ENCODE data around the gene CST2.
"Not testable (repeated sequence)": the region's sequence is repeated elsewhere in the genome, so short reads cannot be mapped to it uniquely, and the experiment has no call there.

Gene CST2

DNA sequence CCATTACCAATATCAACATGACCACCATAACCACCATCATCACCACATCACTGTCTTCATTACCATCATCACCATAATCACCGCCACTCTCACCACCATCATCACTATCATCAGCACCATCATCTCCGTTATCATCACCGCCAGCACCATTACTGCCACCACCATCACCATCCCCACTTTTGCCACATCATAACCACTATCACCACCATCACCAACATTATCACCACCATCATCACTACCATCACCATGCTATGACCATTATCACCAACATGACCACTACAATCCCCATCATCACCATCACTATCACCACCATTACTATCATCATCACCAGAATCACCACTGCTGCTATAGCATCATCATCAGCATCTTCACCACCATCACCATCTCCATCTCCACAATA lies 25.7 kb downstream of the CST2 start:
- Histone ChIP-seq H3K27ac (no peak overlapping the region), H3K4me3 (no peak overlapping the region), H3K4me2 (no peak overlapping the region), H4K20me1 (no peaks in the 10 kb centered on the region), H3K9me3 (no peaks in the 10 kb centered on the region), H3K27me3 (no peaks in the 10 kb centered on the region), H3K36me3 (no peaks in the 10 kb centered on the region), H3K4me1 (peaks cover 12% of the 10 kb centered on the region), H3K9ac (no peak overlapping the region)
- TF ChIP-seq Cebpa-rat (IDR thresholded peaks at IDR 0.05), result no peak

DNA sequence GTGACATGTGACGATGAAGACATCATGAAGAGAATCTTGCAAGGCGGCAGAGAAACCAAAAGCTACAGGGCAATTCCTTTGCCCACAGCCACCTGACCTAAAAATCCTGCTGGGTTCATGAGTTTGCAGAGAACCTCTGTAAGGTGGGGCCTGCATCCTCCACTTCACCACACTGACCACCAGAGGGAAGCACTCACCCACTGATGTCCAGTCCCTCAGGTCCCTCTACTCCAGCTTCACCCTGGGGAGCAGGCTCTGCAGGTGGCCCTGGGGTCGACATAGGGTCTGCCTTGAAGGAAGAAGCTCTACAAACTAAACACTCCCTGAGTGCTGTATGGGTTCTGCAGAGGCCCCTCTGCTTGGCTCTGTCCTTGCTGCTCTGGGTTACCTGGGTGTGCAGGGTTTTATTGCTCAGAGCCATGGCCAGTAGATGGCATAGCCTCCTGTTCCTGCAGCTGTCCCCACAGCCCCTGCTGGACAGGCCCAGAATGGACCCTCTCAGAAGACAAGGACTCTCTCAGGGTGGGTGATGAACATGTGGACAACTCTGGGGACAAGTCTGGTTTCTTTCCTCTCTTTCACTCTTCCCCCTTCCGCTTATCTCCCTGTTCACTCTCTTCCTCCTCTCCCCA lies 27.2 kb downstream of the CST2 start:
- peaks cover 12% of the 10 kb centered on the region for H3K4me1 ChIP-seq
- H3K9me3 ChIP-seq, H3K9ac ChIP-seq, H3K27ac ChIP-seq, H3K4me2 ChIP-seq, H3K27me3 ChIP-seq, H4K20me1 ChIP-seq, H3K36me3 ChIP-seq, H3K4me3 ChIP-seq: not testable (repeated sequence)

DNA sequence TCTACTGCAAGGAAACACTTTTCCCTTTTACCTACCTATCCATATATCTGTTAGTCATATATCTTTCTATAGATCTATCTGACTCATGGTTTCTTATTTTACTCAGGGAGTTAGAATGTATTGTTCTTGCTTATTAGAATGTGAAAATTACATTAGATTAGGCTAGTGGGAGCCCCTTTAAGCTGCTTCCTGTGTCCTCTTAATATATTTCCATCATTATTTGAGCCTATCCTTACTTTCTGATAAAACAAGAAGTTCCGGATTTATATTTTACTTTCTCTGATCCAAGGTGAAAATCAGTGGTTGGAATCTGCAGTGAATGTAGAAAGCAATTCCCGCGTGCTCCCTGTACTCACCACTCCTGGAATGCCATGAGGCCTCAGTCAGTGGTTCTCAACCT lies 31.0 kb downstream of the CST2 start:
- Histone ChIP-seq H3K36me3 (no peaks in the 10 kb centered on the region), H3K9ac (no peak overlapping the region), H3K4me2 (no peak overlapping the region), H3K9me3 (no peaks in the 10 kb centered on the region), H3K27ac (no peak overlapping the region), H3K4me3 (no peak overlapping the region), H3K27me3 (no peaks in the 10 kb centered on the region), H3K4me1 (peaks cover 12% of the 10 kb centered on the region), H4K20me1 (no peaks in the 10 kb centered on the region)
- no peak for TF ChIP-seq Cebpa-rat (IDR thresholded peaks at IDR 0.05)

DNA sequence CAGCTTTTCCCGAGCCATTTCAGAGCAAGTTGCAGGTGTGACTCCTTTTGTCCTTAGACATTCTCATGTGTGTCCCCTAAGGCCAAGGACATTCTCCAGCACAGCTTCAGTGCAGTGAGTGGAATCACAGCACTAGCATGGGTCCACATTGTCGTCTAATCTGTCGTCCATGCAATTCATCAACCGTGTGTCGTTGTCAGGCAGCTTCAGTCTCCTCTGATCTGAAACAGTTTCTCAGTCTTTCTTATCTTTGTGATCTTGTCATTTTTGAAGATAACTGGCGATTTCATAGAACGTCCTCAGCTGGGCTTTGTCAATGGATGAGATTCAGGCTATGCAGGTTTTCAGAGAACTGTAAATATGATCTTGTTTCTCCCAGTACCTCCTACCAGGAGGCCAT lies 31.7 kb downstream of the CST2 start:
- Histone ChIP-seq H3K27ac (no peak overlapping the region), H3K9me3 (no peaks in the 10 kb centered on the region), H3K27me3 (no peaks in the 10 kb centered on the region), H3K9ac (no peak overlapping the region), H3K4me1 (peaks cover 12% of the 10 kb centered on the region), H3K36me3 (no peaks in the 10 kb centered on the region), H3K4me3 (no peak overlapping the region), H4K20me1 (no peaks in the 10 kb centered on the region), H3K4me2 (no peak overlapping the region)
- no peak for TF ChIP-seq Cebpa-rat (IDR thresholded peaks at IDR 0.05)

DNA sequence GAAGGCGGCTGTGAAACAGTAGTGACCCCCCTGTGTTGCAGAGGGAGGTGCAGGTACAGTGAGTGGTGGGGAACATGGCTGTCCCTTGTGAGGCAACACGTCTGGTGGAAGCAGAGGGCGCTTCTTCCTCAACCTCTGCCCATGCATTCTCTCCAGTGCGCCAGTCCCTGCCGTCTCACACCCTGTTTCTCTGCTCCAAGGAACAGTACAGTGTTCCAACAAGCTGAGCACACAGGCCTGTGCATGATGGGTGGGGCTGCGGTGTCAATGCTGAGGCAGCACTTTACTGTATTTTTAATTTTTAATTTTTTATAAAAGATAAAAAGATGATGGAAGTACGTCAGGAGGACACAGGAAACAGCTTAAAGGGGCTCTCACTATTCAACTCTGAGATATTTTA lies 32.5 kb downstream of the CST2 start:
- no peak for TF ChIP-seq Cebpa-rat (IDR thresholded peaks at IDR 0.05)
- Histone ChIP-seq H3K27me3 (no peaks in the 10 kb centered on the region), H3K27ac (no peak overlapping the region)

DNA sequence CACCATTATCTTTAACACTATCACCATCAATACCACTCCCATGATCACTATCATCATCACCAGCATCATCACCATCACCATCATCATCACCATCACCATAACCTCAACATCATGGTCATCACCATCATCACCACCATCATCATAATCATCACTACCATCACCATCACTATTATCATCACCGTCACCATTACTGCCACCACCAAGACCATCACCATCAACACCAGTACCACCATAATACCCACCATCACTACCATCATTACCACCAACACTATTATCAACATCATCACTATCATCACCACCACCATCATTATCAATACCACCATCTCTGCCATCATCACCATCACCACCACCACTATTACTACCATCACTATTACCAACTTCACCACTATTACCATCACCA lies 43.1 kb downstream of the CST2 start:
- Histone ChIP-seq H4K20me1 (no peaks in the 10 kb centered on the region), H3K9ac (no peak overlapping the region), H3K36me3 (no peaks in the 10 kb centered on the region), H3K27me3 (no peaks in the 10 kb centered on the region), H3K27ac (no peak overlapping the region), H3K4me3 (no peak overlapping the region), H3K4me1 (peaks cover 23% of the 10 kb centered on the region), H3K9me3 (peaks cover 5% of the 10 kb centered on the region; the same call in 1 of the 2 replicates), H3K4me2 (no peak overlapping the region)
- no peak for TF ChIP-seq Cebpa-rat (IDR thresholded peaks at IDR 0.05)

More for the DNA sequence above, 32.5 kb downstream of the CST2 start:
- no peaks in the 10 kb centered on the region for H3K9me3 ChIP-seq
- H4K20me1 ChIP-seq, result no peaks in the 10 kb centered on the region
- no peak overlapping the region for H3K4me2 ChIP-seq
- no peaks in the 10 kb centered on the region for H3K36me3 ChIP-seq
- peaks cover 12% of the 10 kb centered on the region for H3K4me1 ChIP-seq
- H3K9ac ChIP-seq, result no peak overlapping the region
- no peak overlapping the region for H3K4me3 ChIP-seq

DNA sequence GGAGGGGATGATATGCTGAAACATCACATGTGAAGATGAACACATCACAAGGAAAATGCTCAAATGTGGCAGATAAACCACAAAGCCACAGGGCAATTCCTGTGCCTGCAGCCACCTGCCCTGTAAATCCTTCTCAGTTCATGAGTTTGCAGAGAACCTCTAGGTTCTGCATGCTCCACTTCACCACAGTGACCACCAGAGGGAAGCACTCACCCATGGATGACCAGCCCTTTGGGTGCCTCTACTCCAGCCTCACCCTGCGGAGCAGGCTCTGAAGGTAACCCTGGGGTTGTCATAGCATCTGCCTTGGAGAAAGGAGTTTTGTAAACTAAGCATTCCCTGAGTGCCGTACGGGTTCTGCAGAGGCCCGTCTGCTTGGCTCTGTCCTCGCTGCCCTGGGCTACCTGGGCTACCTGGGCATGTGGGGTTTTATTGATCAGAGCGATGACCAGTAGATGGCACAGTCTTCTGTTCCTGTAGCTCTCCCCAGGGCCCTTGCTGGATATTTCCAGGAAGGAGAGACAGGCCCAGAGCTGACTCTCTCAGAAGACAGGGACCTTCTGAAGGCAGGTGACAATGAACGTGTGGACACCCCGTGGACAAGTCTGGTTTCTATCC lies 44.1 kb downstream of the CST2 start:
- Histone ChIP-seq H4K20me1 (no peaks in the 10 kb centered on the region), H3K27ac (no peak overlapping the region), H3K4me2 (peak overlapping the region; percentile 70), H3K36me3 (no peaks in the 10 kb centered on the region), H3K9me3 (peaks cover 3% of the 10 kb centered on the region; the same call in 1 of the 2 replicates), H3K27me3 (no peaks in the 10 kb centered on the region), H3K4me1 (peaks cover 26% of the 10 kb centered on the region), H3K9ac (no peak overlapping the region), H3K4me3 (no peak overlapping the region)
- no peak for TF ChIP-seq Cebpa-rat (IDR thresholded peaks at IDR 0.05)

DNA sequence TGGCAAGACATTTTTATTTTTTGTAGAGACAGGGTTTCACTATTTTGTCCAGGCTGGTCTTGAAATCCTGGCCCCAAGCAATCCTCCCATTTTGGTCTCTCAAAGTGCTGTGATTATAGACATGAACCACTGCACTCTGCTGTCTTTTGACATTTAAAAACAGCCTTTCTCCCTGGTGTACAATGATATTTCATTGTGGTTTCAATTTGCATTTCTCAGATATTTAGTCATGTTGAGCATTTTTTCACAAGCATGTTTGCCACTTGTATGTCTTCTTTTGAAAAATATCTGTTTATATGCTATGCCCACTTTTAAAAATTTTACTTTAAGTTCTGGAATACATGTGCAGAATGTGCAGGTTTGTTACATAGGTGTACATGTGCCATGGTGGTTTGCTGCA lies 47.9 kb downstream of the CST2 start:
- H3K4me3 ChIP-seq, H3K36me3 ChIP-seq, H3K27ac ChIP-seq, H4K20me1 ChIP-seq, H3K9me3 ChIP-seq, H3K9ac ChIP-seq, H3K27me3 ChIP-seq: not testable (repeated sequence)
- peak overlapping the region; percentile 28; the same call in 1 of the 2 replicates for H3K4me2 ChIP-seq
- peaks cover 58% of the 10 kb centered on the region for H3K4me1 ChIP-seq

DNA sequence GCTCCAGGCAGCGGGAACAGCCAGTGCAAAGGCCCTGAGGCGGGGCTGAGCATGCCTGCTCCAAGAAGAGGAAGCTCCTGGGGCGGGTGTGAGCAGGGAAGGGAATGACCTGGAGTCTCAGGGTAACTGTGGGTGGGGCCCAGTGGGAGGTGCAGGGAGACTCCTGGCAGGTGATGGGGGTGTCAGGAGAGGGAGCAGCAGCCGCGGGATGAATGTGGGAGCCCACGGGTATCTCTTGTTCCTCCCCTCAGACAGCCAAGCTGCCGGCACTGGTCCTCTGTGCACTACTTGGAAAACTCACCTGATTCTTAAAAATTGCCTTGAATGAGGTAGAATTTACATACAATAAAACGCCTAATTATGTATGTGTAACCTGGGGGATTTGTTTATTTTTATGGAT lies 49.1 kb downstream of the CST2 start:
- H3K36me3 ChIP-seq, H3K4me3 ChIP-seq, H3K27ac ChIP-seq, H3K4me2 ChIP-seq, H3K9ac ChIP-seq, H4K20me1 ChIP-seq, H3K27me3 ChIP-seq, H3K9me3 ChIP-seq: not testable (repeated sequence)
- peaks cover 59% of the 10 kb centered on the region for H3K4me1 ChIP-seq

DNA sequence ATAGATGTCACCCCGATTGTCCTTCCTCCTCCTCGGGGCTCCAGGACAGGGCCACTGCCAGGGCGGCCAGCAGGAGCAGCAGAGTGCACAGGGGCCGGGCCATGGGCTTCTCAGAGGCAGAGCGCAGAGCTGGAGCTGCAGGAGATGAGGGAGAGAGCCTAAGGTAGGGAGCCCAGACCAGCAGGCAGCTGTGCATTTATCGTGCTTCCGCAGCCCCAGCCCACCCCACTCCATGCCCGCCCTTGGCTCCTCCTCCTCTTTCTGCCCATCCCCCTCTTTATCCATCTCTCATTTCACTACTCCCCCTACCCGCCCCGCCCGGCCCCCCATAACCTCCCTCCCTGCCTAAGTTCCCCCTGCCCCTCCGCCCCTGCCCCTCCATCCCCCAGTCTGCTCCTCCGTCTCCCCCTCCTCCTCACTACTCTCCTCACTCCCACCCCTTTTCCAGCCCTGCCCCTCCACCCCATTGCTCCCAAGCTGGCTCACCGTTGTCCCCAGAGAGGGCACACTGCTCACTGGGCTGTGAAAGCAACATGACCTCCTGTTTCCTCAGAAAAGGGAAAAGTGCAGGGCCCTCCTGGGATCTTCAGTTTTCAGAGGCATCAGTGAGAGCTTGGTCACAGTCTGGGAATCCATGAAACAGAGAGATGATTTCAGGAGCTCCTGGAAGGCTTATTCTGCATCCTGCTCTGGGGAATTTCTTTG lies 50.3 kb downstream of the CST2 start:
- Histone ChIP-seq H3K9me3 (no peaks in the 10 kb centered on the region), H3K27ac (no peak overlapping the region), H3K4me2 (peak overlapping the region; percentile 90), H3K9ac (peak overlapping the region; percentile 29; the same call in 1 of the 2 replicates), H3K4me3 (0 out of 2 replicates have a peak overlapping the region, but pooled peaks have one; percentile 25), H3K4me1 (peaks cover 48% of the 10 kb centered on the region), H4K20me1 (no peaks in the 10 kb centered on the region), H3K36me3 (no peaks in the 10 kb centered on the region), H3K27me3 (no peaks in the 10 kb centered on the region)
- no peak for TF ChIP-seq Cebpa-rat (IDR thresholded peaks at IDR 0.05)

Data from BLaER1 (cell line).